ENCODE data around the gene CBFA2T3.

DNA sequence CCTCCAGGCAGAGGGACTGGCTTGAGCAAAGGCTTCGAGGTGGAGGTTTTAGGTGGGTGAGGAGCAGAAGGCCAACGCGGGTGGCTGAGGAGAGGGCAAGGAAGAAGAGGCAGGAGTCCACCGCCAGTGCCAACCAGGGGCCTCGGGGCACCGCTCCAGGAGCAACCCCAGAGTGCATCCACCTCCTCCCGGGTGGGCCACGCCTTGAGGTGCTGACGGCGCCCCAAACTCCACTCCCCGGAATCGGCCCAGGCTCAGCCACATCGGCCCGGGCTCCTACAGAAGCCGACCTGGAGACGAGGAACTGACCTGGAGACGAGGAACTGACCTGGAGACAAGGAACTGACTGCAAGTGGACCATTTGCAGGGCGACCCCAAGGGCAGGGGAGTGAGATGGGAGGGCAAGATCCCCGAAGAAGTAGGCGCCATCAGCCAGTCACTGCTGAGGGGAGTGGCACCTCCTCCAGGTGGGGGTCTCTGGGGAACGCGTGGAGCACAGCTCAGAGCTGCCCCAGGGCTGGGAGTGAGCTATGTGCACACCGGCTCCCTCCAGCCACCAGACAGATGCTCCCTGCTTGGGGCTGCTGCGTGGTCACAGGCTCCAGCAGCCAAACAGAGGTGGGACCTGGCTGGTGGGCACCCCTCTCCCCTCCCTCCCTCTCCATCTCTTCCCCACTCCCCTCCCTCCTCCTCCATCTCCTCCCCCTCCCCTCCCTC lies 29.2 kb upstream of the CBFA2T3 start:
- TF ChIP-seq SUZ12 (IDR thresholded peaks at IDR 0.05; ENCODE audit: extremely low read depth, insufficient read depth, insufficient read length), result no peak
- TF ChIP-seq ZNF274 (IDR thresholded peaks at IDR 0.05; ENCODE audit: low read depth, low read length), result no peak
- TF ChIP-seq YY1 (IDR thresholded peaks at IDR 0.05; ENCODE audit: insufficient read depth, insufficient read length), result no peak
